Activated naive CD8-positive, alpha-beta T cell treated with anti-CD3 and anti-CD28 coated beads for 36 hours (primary cell): Measurements from ENCODE around the gene DHX29. TPM values are rescaled to one million over a fixed set of nuclear protein-coding genes. Genes with fewer than 3 reads are reported as not detected.

Experiments used
- DNase-seq: peaks from one replicate; pipeline ENCODE4 v3.0.0; 2021
- H3K27ac Mint-ChIP-seq: one replicate; pipeline ENCODE4 v1.8.0; 2022; ENCODE audit warnings: mild to moderate bottlenecking, moderate library complexity, mixed read lengths
- H3K27me3 Mint-ChIP-seq: one replicate; pipeline ENCODE4 v1.8.0; 2022; ENCODE audit warnings: mild to moderate bottlenecking, mixed read lengths
- H3K36me3 Mint-ChIP-seq: one replicate; pipeline ENCODE4 v1.8.0; 2021; ENCODE audit warnings: mild to moderate bottlenecking, mixed read lengths
- H3K4me1 Mint-ChIP-seq: one replicate; pipeline ENCODE4 v1.8.0; 2021; ENCODE audit warnings: mixed read lengths
- H3K4me3 Mint-ChIP-seq: one replicate; pipeline ENCODE4 v1.8.0; 2022; ENCODE audit warnings: mild to moderate bottlenecking, moderate library complexity, mixed read lengths
- H3K9me3 Mint-ChIP-seq: one replicate; pipeline ENCODE4 v1.8.0; 2022; ENCODE audit warnings: mixed read lengths
- total RNA-seq, 2 experiments: library from RNA; stranded (reverse); gene quantifications; one replicate each; pipeline ENCODE4 v1.2.3, GENCODE V29; 2021

DHX29 gene
- total RNA-seq, 2 experiments from 2014 or later: 19.1 TPM

DNA sequence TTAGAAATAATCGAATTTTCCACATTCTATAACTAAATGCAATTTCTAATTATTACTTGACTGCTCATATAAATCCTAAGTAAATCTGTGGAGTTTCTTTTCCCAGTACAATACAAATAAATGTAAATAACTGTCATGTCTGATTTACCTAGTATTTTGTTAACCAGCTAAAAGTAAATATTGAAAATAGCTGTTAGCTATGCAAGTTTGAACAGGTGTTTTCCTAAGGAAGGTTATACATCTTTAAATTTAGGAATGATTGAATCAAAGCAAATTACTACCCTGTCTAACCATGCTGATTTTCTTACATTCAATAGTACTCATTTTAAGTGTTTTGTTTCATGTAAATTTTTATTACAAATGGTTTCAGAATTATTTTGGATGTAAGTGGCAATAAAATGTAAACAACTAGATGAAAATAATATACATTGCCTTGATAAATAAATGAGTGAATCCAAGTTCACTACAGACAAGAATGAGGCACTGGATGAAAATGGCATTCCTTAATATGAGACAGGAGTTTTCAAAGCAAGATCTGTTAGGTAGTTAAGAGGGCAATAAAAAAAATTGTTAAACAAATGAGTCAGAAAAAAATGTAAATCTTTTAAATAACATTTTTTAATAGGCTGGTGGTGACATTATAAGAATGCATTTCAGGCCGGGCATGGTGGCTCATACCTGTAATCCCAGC lies 96.2 kb downstream of the DHX29 start:
- Mint-ChIP-seq H3K36me3 (no peaks in the 10 kb centered on the region), H3K4me1 (no peaks in the 10 kb centered on the region), H3K9me3 (no peaks in the 10 kb centered on the region), H3K27me3 (peaks cover 5% of the 10 kb centered on the region), H3K27ac (no peak overlapping the region), H3K4me3 (no peak overlapping the region)
- no peak for DNase-seq

Other genes with a start within 250 kb of the DHX29 start
- 1 to 10 TPM in 1 of 2 experiments, under 1 TPM in 1; 0.66 to 1.6 TPM for gene GZMA, start 205.0 kb downstream of the DHX29 start, total RNA-seq
- not detected for gene GPX8, start 147.5 kb downstream of the DHX29 start, total RNA-seq
- gene CDC20B, start 134.5 kb downstream of the DHX29 start, total RNA-seq: not detected
- gene MCIDAS, start 80.4 kb downstream of the DHX29 start, total RNA-seq: under 1 TPM; 0.31 to 0.32 TPM
- under 1 TPM in 1 of 2 experiments, not detected in 1; 0.14 TPM for gene CCNO, start 74.1 kb downstream of the DHX29 start, total RNA-seq
- 100 to 1,000 TPM in 1 of 2 experiments, 10 to 100 TPM in 1; 96.6 to 107 TPM for gene MTREX, start 295 bp upstream of the DHX29 start, total RNA-seq
- 10 to 100 TPM; 21.3 to 23.1 TPM for gene PLPP1, start 227.3 kb upstream of the DHX29 start, total RNA-seq